Measurements from ENCODE around the gene ENTREP1. TPM values are rescaled to one million over a fixed set of nuclear protein-coding genes. Genes with fewer than 3 reads are reported as not detected.

The ENTREP1 gene
- 0.03 TPM for polyA plus RNA-seq (2013, experiment 1 of 2)
- polyA plus RNA-seq (2013, experiment 2 of 2): 0.07 TPM

- peak within 1 kb of the TSS in 1 of 2 experiments; percentile 92 for H3K23ac ChIP-seq (ENCODE audit: low read length in 2 of 2)
- H3K4me1 ChIP-seq (ENCODE audit: control insufficient read depth, insufficient read depth, low read depth, low read length): peaks cover 12% of the 10 kb centered on the region
- H3K27ac ChIP-seq (ENCODE audit: low read length, poor library complexity, severe bottlenecking): no peak within 1 kb of the TSS
- under 1% methylated on average over 68 of the region's 81 CpGs for WGBS
- H3K18ac ChIP-seq (ENCODE audit: low read depth in 1 of 2, low read length in 2 of 2): peak within 1 kb of the TSS in 1 of 2 experiments; percentile 8
- peak within 1 kb of the TSS; percentile 69 for H2AFZ ChIP-seq (ENCODE audit: low read depth, low read length)
- no peaks in the 10 kb centered on the region for H3K36me3 ChIP-seq (ENCODE audit: control insufficient read depth in 1 of 2, insufficient read depth in 2 of 2, low read depth in 1 of 2, low read length in 2 of 2)
- no peak within 1 kb of the TSS for H2BK15ac ChIP-seq (ENCODE audit: low read depth, poor library complexity, severe bottlenecking)
- H3K14ac ChIP-seq (ENCODE audit: low read length in 2 of 2): peak within 1 kb of the TSS in 1 of 2 experiments; percentile 70
- H4K91ac ChIP-seq (ENCODE audit: low read length): no peak within 1 kb of the TSS
- H3K4ac ChIP-seq (ENCODE audit: low read depth in 1 of 2, low read length in 2 of 2): no peak within 1 kb of the TSS
- H3K9ac ChIP-seq (ENCODE audit: low read length): no peak within 1 kb of the TSS
- H3K79me1 ChIP-seq (replicated peaks; ENCODE audit: low read length, poor library complexity, severe bottlenecking): no peaks in the 10 kb centered on the region
- no peak within 1 kb of the TSS for H2BK12ac ChIP-seq (ENCODE audit: low read length in 2 of 2)
- DNase-seq: peak; percentile 4
- H3K4me3 ChIP-seq (ENCODE audit: insufficient read depth in 1 of 2, low read depth in 1 of 2, low read length in 2 of 2): peak within 1 kb of the TSS; percentile 60 to 61
- no peak within 1 kb of the TSS for H2BK5ac ChIP-seq (ENCODE audit: low read depth, low read length, poor library complexity, severe bottlenecking)
- H2AK5ac ChIP-seq (ENCODE audit: low read length, severe bottlenecking): no peak within 1 kb of the TSS
- peak within 1 kb of the TSS; percentile 98 for H3K4me2 ChIP-seq (ENCODE audit: low read length, poor library complexity, severe bottlenecking)
- no peak within 1 kb of the TSS for H2BK120ac ChIP-seq (ENCODE audit: low read depth, low read length)
- no peak within 1 kb of the TSS for H4K8ac ChIP-seq (ENCODE audit: low read length)
- no peaks in the 10 kb centered on the region for H3K9me3 ChIP-seq (ENCODE audit: control insufficient read depth, low read length)
- H3K27me3 ChIP-seq (ENCODE audit: control insufficient read depth in 1 of 2, insufficient read depth in 1 of 2, low read length in 2 of 2): peaks cover 43 to 86% of the 10 kb centered on the region in 2 experiments
Measured at GRCh38 chr9:69324549-69325401, at the start of gene ENTREP1. Gene ENTREP1, plus strand, starts transcription at chr9:69325215. Its CDS starts 95 bp downstream, at chr9:69325310.

GRCh38 chr9:69276775-69277174 lies 48.2 kb upstream of the ENTREP1 start:
- WGBS: 50% methylated on average over 4 of the region's 5 CpGs
- no peak overlapping the region for H2BK12ac ChIP-seq (ENCODE audit: low read length in 2 of 2)
- no peak overlapping the region for H2AK5ac ChIP-seq (ENCODE audit: low read length, severe bottlenecking)
- H3K9ac ChIP-seq (ENCODE audit: low read length): no peak overlapping the region
- no peak overlapping the region for H2AFZ ChIP-seq (ENCODE audit: low read depth, low read length)
- H2BK120ac ChIP-seq (ENCODE audit: low read depth, low read length): no peak overlapping the region
- no peaks in the 10 kb centered on the region for H3K27me3 ChIP-seq (ENCODE audit: control insufficient read depth in 1 of 2, insufficient read depth in 1 of 2, low read length in 2 of 2)
- no peak overlapping the region for H3K23ac ChIP-seq (ENCODE audit: low read length in 2 of 2)
- no peak overlapping the region for H3K4me3 ChIP-seq (ENCODE audit: insufficient read depth in 1 of 2, low read depth in 1 of 2, low read length in 2 of 2)
- H3K18ac ChIP-seq (ENCODE audit: low read depth in 1 of 2, low read length in 2 of 2): no peak overlapping the region
- no peak overlapping the region for H3K4ac ChIP-seq (ENCODE audit: low read depth in 1 of 2, low read length in 2 of 2)
- no peaks in the 10 kb centered on the region for H3K36me3 ChIP-seq (ENCODE audit: control insufficient read depth in 1 of 2, insufficient read depth in 2 of 2, low read depth in 1 of 2, low read length in 2 of 2)
- no peak overlapping the region for H2BK5ac ChIP-seq (ENCODE audit: low read depth, low read length, poor library complexity, severe bottlenecking)
- H3K9me3 ChIP-seq (ENCODE audit: control insufficient read depth, low read length): peaks cover 9% of the 10 kb centered on the region
- no peak overlapping the region for H4K91ac ChIP-seq (ENCODE audit: low read length)
- H3K27ac ChIP-seq (ENCODE audit: low read length, poor library complexity, severe bottlenecking): no peak overlapping the region
- no peak overlapping the region for H3K4me2 ChIP-seq (ENCODE audit: low read length, poor library complexity, severe bottlenecking)
- H4K8ac ChIP-seq (ENCODE audit: low read length): no peak overlapping the region
- DNase-seq: peak; percentile 28
- no peak overlapping the region for H2BK15ac ChIP-seq (ENCODE audit: low read depth, poor library complexity, severe bottlenecking)
- H3K14ac ChIP-seq (ENCODE audit: low read length in 2 of 2): no peak overlapping the region
- H3K79me1 ChIP-seq (replicated peaks; ENCODE audit: low read length, poor library complexity, severe bottlenecking): no peaks in the 10 kb centered on the region
- no peaks in the 10 kb centered on the region for H3K4me1 ChIP-seq (ENCODE audit: control insufficient read depth, insufficient read depth, low read depth, low read length)

- no peak overlapping the region for H2AK5ac ChIP-seq (ENCODE audit: low read length, severe bottlenecking)
- WGBS: 87% methylated on average over 4 of the region's 5 CpGs
- H3K27ac ChIP-seq (ENCODE audit: low read length, poor library complexity, severe bottlenecking): no peak overlapping the region
- H4K91ac ChIP-seq (ENCODE audit: low read length): no peak overlapping the region
- no peak for DNase-seq
- no peak overlapping the region for H3K4ac ChIP-seq (ENCODE audit: low read depth in 1 of 2, low read length in 2 of 2)
- no peak overlapping the region for H2BK5ac ChIP-seq (ENCODE audit: low read depth, low read length, poor library complexity, severe bottlenecking)
- peaks cover 7% of the 10 kb centered on the region for H3K9me3 ChIP-seq (ENCODE audit: control insufficient read depth, low read length)
- no peak overlapping the region for H3K14ac ChIP-seq (ENCODE audit: low read length in 2 of 2)
- H4K8ac ChIP-seq (ENCODE audit: low read length): no peak overlapping the region
- no peak overlapping the region for H2AFZ ChIP-seq (ENCODE audit: low read depth, low read length)
- no peaks in the 10 kb centered on the region for H3K4me1 ChIP-seq (ENCODE audit: control insufficient read depth, insufficient read depth, low read depth, low read length)
- H3K27me3 ChIP-seq (ENCODE audit: control insufficient read depth in 1 of 2, insufficient read depth in 1 of 2, low read length in 2 of 2): no peaks in the 10 kb centered on the region
- H3K4me3 ChIP-seq (ENCODE audit: insufficient read depth in 1 of 2, low read depth in 1 of 2, low read length in 2 of 2): no peak overlapping the region
- no peak overlapping the region for H3K4me2 ChIP-seq (ENCODE audit: low read length, poor library complexity, severe bottlenecking)
- H2BK120ac ChIP-seq (ENCODE audit: low read depth, low read length): no peak overlapping the region
- no peak overlapping the region for H2BK15ac ChIP-seq (ENCODE audit: low read depth, poor library complexity, severe bottlenecking)
- H3K18ac ChIP-seq (ENCODE audit: low read depth in 1 of 2, low read length in 2 of 2): no peak overlapping the region
- H3K23ac ChIP-seq (ENCODE audit: low read length in 2 of 2): no peak overlapping the region
- no peak overlapping the region for H2BK12ac ChIP-seq (ENCODE audit: low read length in 2 of 2)
- no peaks in the 10 kb centered on the region for H3K79me1 ChIP-seq (replicated peaks; ENCODE audit: low read length, poor library complexity, severe bottlenecking)
- no peak overlapping the region for H3K9ac ChIP-seq (ENCODE audit: low read length)
- no peaks in the 10 kb centered on the region for H3K36me3 ChIP-seq (ENCODE audit: control insufficient read depth in 1 of 2, insufficient read depth in 2 of 2, low read depth in 1 of 2, low read length in 2 of 2)
Measured at GRCh38 chr9:69279084-69279731, 45.8 kb upstream of the ENTREP1 start.

- Histone ChIP-seq H3K4me1 (ENCODE audit: control insufficient read depth, insufficient read depth, low read depth, low read length) (no peaks in the 10 kb centered on the region), H2AFZ (ENCODE audit: low read depth, low read length) (no peak overlapping the region), H3K4me2 (ENCODE audit: low read length, poor library complexity, severe bottlenecking) (no peak overlapping the region), H3K79me1 (replicated peaks; ENCODE audit: low read length, poor library complexity, severe bottlenecking) (no peaks in the 10 kb centered on the region), H3K14ac (ENCODE audit: low read length in 2 of 2) (no peak overlapping the region), H2AK5ac (ENCODE audit: low read length, severe bottlenecking) (no peak overlapping the region), H2BK12ac (ENCODE audit: low read length in 2 of 2) (no peak overlapping the region), H3K9me3 (ENCODE audit: control insufficient read depth, low read length) (peaks cover 3% of the 10 kb centered on the region), H3K4me3 (ENCODE audit: insufficient read depth in 1 of 2, low read depth in 1 of 2, low read length in 2 of 2) (no peak overlapping the region), H4K91ac (ENCODE audit: low read length) (no peak overlapping the region), H3K27me3 (ENCODE audit: control insufficient read depth in 1 of 2, insufficient read depth in 1 of 2, low read length in 2 of 2) (no peaks in the 10 kb centered on the region), H2BK5ac (ENCODE audit: low read depth, low read length, poor library complexity, severe bottlenecking) (no peak overlapping the region), H2BK120ac (ENCODE audit: low read depth, low read length) (no peak overlapping the region), H4K8ac (ENCODE audit: low read length) (no peak overlapping the region), H3K23ac (ENCODE audit: low read length in 2 of 2) (no peak overlapping the region), H2BK15ac (ENCODE audit: low read depth, poor library complexity, severe bottlenecking) (no peak overlapping the region), H3K27ac (ENCODE audit: low read length, poor library complexity, severe bottlenecking) (no peak overlapping the region), H3K9ac (ENCODE audit: low read length) (no peak overlapping the region), H3K18ac (ENCODE audit: low read depth in 1 of 2, low read length in 2 of 2) (no peak overlapping the region), H3K36me3 (ENCODE audit: control insufficient read depth in 1 of 2, insufficient read depth in 2 of 2, low read depth in 1 of 2, low read length in 2 of 2) (no peaks in the 10 kb centered on the region), H3K4ac (ENCODE audit: low read depth in 1 of 2, low read length in 2 of 2) (no peak overlapping the region)
- DNase-seq: peak; percentile 9
- 31% methylated on average over 1 of the region's 3 CpGs for WGBS
Measured at GRCh38 chr9:69279733-69280132, 45.3 kb upstream of the ENTREP1 start.

All from mesenchymal stem cell (in vitro differentiated cells and primary cell).